Ovary (tissue), 3 donors: ENCODE measurements around the gene NDUFS4.

Experiments
- CTCF ChIP-seq, 3 donors: fragments of 450-650 bp in 2 of 3; fragments of 200-600 bp in 1 of 3; IDR thresholded peaks; one replicate each; pipeline versions ENCODE4 v1.5.1 to v1.8.0; 2016 to 2022; ENCODE audit warnings: antibody characterized with exemption in 3 of 3, mild to moderate bottlenecking in 1 of 3
- POLR2A ChIP-seq: fragments of 450-650 bp; IDR thresholded peaks from one replicate; pipeline ENCODE4 v1.6.1; 2017; ENCODE audit warnings: antibody characterized with exemption, mild to moderate bottlenecking, moderate library complexity
- donor health status: DM: no; HTN: no; CAD: no.

DNA sequence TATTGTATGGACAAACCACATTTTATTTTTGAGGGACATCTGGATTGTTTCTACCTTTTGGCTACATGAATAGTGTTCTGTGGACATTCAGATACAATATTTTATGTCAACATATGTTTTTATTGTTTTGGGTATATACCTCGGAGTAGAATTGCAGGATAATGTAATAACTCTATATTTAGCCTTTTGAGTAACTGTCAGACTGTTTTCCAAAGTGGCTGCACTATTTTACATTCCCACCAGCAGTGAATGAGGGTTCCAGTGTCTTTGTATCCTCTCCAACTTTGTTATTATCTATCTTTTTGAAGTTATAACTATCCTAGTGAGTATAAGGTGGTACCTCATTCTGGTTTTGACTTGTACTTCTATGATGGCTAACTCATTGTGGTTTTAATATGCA is 11.0 kb downstream of the NDUFS4 start:
- TF ChIP-seq CTCF (IDR thresholded peaks at IDR 0.05) (no peak), POLR2A (no peak)
